Activated CD4-positive, alpha-beta T cell treated with anti-CD3 and anti-CD28 coated beads, Interleukin-2, amount 50 U/mL, for 24 hours (primary cell): Measurements from ENCODE around the gene IL6R.
A peak's percentile ranks its signal among the peaks of the same experiment; 100 is the strongest.
"Not testable (repeated sequence)": the region's sequence is repeated elsewhere in the genome, so short reads cannot be mapped to it uniquely, and the experiment has no call there.

Experiments used
- DNase-seq, 2 donors: peaks; one replicate each; pipeline ENCODE4 v3.0.0-alpha.2; 2020; ENCODE audit warnings: low read depth in 1 of 2, low spot score in 1 of 2

Gene IL6R

GRCh38 chr1:154406572-154406879 is 1.4 kb downstream of the IL6R start:
- no peak for DNase-seq

GRCh38 chr1:154406886-154407197 is 1.7 kb downstream of the IL6R start:
- DNase-seq = no peak

- peak in 1 of 2 donors; percentile 60 for DNase-seq
Observed at GRCh38 chr1:154407198-154408091, 2.3 kb downstream of the IL6R start.

- no peak for DNase-seq
Observed at GRCh38 chr1:154408174-154408777, 3.1 kb downstream of the IL6R start.

GRCh38 chr1:154410185-154410827 is 5.2 kb downstream of the IL6R start:
- no peak for DNase-seq

GRCh38 chr1:154411525-154411924 is 6.4 kb downstream of the IL6R start:
- DNase-seq = no peak

GRCh38 chr1:154413177-154413783 is 8.1 kb downstream of the IL6R start:
- no peak for DNase-seq

- no peak for DNase-seq
Observed at GRCh38 chr1:154414606-154415005, 9.5 kb downstream of the IL6R start.

GRCh38 chr1:154416471-154417337 is 11.6 kb downstream of the IL6R start:
- no peak for DNase-seq

- DNase-seq = no peak
Observed at GRCh38 chr1:154417338-154417608, 12.1 kb downstream of the IL6R start.

GRCh38 chr1:154418062-154418921 is 13.1 kb downstream of the IL6R start:
- no peak for DNase-seq

GRCh38 chr1:154418923-154419619 is 13.9 kb downstream of the IL6R start:
- no peak for DNase-seq

- DNase-seq = peak in 1 of 2 donors; percentile 41
Observed at GRCh38 chr1:154419620-154420571, 14.8 kb downstream of the IL6R start.

GRCh38 chr1:154420961-154421924 is 16.1 kb downstream of the IL6R start:
- DNase-seq = no peak

- not testable (repeated sequence) for DNase-seq
Observed at GRCh38 chr1:154422049-154422448, 16.9 kb downstream of the IL6R start.

- no peak for DNase-seq
Observed at GRCh38 chr1:154422521-154422920, 17.4 kb downstream of the IL6R start.

GRCh38 chr1:154423304-154423987 is 18.3 kb downstream of the IL6R start:
- DNase-seq = peak in 1 of 2 donors; percentile 33
